HG03175 (cell line): ENCODE results near the gene CD164L2.

Experiments used
- ATAC-seq: cut with Tn5 transposase; IDR thresholded peaks from one replicate; pipeline ENCODE4 v1.9.1; 2021; ENCODE audit warnings: mild to moderate bottlenecking, moderate library complexity; ENCODE audit not compliant: unreplicated experiment

The CD164L2 gene

DNA sequence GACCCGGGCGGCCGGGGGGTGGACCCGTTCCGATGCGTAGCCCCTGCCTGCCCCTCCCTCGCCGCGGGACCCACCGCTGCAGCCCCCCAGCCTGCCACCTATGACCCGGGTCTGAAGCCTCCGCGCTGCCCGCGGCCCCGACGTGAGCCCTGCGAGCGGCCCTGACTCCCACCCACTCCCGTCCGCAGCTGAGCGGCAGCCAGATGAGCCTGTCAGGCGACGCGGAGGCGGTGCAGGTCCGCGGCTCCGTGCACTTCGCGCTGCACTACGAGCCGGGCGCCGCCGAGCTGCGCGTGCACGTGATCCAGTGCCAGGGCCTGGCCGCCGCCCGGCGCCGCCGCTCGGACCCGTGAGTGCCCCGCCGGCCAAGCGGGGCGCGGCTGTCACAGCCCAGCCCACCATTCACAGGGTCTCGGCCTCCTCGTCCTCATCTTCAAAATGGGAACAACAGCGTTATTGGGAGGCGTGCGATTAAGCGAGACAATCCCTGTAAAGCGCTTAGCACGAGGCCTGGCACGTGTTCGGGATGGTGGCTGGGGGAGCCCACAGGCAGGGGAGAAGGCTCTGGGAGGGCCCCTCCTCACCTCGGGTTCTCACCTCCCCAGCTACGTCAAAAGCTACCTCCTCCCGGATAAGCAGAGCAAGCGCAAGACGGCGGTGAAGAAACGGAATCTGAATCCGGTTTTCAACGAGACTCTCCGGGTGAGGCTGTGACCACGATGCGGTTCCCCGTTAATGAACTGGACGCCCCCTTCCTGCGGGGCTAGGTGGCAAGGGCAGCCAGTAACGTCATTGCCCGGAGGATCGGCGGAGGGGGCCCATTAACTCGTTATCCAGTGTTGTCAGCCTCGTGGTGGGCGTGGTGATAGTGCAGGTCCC, 33.1 kb downstream of the CD164L2 start:
- ATAC-seq, result no peak

- no peak for ATAC-seq
These were observed 34.0 kb downstream of the CD164L2 start for GRCh38 chr1:27348861-27349783.

DNA sequence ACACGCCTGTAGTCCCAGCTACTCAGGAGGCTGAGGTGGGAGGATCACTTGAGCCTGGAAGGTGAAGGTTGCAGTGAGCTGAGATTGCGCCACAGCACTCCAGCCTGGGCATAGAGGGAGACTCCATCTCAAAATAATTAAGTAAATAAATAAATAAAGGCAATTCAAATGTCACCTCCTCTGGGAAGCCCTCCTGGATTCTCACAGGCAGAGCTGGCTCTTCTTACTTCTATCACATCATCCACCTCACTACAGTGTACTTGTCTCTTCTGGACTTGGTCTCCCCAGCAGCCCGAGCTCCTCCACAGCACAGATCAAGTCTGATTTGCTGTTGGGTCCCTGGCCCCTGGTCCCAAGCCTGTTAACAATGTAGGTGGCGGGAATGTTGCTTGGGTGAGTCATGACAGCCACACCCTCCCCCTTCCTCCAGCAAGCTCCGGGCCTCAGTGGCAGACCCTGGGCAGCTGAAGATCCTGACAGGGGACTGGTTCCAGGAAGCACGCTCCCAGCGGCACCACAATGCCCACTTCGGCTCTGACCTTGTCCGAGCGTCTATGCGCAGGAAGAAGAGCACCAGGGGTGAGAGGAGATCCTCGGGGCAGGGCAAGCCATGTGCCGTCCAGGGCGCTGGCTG, 36.0 kb downstream of the CD164L2 start:
- ATAC-seq, result no peak

GRCh38 chr1:27346357-27346756, 36.8 kb downstream of the CD164L2 start:
- no peak for ATAC-seq

- no peak for ATAC-seq
These were observed 37.9 kb downstream of the CD164L2 start for GRCh38 chr1:27345272-27345671.

DNA sequence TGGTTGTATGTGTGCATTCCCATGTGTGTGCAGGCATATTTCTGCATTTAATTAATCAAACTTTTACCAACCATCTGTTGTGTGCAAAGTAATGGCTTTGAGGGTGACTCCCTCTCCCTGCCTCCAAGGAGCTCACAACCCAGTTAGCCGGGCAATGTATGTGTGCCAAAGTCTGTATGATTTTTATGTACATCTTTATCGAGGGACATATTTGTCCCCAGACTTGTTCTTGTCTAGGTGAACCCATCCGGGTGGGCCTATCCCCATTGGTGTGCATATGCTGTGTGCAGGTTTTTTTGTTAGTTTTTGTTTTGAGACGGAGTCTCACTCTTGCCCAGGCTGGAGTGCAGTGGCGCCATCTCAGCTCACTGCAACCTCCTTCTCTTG, 39.5 kb downstream of the CD164L2 start:
- ATAC-seq, result no peak

DNA sequence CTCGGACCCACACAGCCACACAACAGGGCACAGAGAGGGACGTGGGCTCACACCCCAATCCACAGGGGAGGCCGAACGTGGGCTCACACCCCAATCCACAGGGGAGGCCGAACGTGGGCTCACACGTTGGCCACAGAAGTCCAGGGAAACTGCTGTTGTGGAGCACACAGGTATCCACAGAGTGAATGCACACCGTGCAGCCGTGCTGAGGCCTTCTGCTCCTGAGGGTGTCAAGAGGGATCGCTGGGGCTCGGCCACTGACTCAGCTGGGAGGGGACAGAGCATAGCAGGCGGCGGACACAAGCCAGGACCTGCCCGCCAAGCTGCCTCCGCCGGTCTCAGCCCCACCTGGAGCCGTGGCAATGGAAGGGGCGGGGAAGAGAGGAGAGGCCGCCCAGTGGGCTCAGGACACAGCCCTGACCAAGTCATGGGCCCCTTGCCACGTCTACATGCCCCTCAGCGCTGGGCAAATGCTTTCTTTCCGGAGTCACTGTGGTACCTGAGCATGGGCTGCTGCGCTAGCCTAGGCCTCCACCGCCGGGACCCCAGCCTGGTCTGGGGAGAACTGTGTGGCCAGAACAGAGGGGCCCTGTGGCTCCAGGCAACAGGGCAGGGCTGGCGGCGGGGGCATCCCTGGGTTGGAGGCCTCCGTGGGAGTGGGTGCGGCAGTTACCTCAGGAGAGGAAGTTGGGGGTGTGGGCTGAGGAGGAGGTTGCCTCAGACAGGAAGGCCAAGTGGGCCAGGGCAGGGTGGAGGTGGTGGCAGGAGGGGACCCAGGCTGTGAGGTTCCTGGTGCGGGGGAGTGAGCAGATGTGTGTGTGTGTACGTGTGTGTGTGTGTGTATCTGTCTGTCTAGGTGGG, 40.1 kb downstream of the CD164L2 start:
- no peak for ATAC-seq

GRCh38 chr1:27342391-27342777, 40.7 kb downstream of the CD164L2 start:
- no peak for ATAC-seq

GRCh38 chr1:27341525-27342252, 41.4 kb downstream of the CD164L2 start, which contains the start of gene SYTL1:
SYTL1 (plus strand) TSS chr1:27342022; CDS start chr1:27345335, 3,313 bp downstream.
- peak; percentile 41 for ATAC-seq

DNA sequence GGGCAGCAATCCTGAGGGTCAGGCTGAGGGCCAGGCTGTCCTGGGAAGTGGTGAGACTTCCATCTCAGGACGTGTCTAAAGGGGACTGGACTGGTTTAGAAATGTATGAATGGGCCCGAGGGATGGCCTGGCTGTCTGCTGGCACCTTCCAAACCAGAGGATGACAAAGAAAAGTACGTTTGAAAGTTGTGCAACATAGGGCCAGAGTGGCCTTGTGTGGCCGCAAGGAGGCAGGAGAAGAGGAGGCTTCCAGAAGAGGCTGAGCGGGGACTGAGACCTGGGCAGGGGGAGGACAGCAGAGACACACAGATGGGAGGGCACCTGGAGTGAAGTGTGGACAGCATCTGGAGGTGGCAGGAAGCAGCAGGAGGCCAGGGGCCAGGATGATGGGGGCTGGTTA, 43.9 kb downstream of the CD164L2 start:
- no peak for ATAC-seq

- ATAC-seq, result no peak
These were observed 44.4 kb downstream of the CD164L2 start for GRCh38 chr1:27338751-27339150.

DNA sequence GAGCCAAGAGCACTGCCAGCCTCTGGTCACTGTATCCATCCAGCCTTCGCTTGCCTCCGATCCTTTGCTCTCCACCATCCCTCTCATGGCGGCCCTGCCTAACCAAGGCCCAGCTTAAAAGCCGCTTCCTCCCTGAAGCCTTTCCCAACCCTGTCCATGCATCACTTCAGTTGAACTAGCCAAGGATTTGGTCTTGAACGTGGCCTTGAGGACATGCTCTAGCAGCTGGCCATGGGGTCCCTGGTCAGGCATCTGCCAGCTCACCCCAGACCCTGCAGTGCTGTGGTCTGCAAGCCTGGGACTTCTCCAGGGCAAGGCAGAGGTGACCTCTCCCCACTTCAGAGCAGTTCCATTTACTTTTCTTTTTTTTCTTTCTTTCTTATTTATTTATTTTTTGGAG, 46.4 kb downstream of the CD164L2 start:
- ATAC-seq, result no peak

DNA sequence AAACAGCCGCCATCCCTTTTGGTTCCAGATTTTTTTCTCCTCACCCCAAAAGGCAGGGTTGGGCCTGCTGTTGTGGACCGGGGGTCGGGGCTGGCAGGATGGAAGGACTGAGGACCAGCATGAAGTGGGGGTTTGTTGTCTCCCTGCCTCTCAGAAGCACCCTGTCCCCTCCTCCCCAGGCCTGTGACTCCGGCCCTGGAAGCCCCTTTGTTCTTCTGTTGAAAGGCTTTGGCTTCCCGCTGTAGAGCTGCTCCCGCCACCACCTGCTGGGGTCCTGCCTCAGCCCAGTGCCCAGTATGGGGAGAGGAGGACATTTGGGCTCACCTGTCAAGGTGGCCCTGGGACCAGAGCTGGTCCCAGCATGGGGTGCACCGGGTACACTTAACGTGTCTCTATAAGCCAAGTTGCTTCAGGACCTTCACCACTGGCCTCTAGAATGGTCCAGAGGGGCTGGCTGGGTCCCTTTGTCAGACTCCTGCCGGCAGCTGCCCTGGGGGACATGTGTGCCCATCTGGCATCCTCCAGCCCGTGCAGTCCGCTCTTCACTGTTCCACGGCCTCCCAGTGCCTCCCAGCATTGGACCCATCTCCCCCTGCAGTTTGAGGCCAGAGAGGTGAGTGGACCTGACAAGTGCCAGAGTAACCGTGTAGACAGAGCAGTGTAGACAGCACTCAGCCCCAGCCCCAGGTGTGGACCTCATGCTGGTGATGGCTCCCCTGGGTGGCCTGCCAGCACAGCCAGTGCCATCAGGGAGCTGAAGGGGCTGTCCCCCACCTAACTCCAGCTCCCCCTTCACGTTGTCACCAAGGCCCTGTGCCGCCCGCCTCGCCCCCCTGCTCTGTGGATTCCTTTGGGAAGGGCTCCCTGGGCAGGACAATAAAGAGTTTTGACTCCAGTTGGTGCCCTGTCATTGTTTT, 47.4 kb downstream of the CD164L2 start:
- no peak for ATAC-seq

- ATAC-seq, result no peak
These were observed 49.3 kb downstream of the CD164L2 start for GRCh38 chr1:27333717-27334279.

- ATAC-seq, result no peak
These were observed 50.4 kb downstream of the CD164L2 start for GRCh38 chr1:27332536-27333281.

- no peak for ATAC-seq
These were observed 51.2 kb downstream of the CD164L2 start for GRCh38 chr1:27331922-27332321.

GRCh38 chr1:27331426-27331825, 51.7 kb downstream of the CD164L2 start:
- ATAC-seq, result no peak

DNA sequence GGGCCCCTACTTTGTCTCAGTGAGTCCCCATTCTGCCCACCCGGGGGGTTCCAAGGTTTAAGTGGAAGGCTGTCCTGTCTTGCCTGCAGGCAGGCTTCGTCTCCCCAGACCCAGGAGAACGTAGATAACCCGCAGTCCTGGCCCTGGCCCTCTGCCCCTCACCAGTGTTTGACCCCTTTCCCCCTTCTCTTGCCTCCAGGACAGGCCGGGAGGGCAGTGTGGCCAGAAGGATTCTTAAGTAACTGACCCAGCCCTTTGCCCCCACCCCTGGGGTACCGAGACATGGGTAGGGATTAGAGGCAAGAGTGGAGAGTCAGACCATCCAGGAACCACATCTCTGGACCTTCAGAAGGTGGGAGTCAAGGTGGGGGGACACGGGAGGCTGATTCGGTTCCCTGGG, 52.3 kb downstream of the CD164L2 start:
- ATAC-seq, result no peak
